Esophagus squamous epithelium (tissue), 4 donors: Measurements from ENCODE around the gene TMEM132D.

ENCODE experiments used
- POLR2A ChIP-seq, 4 donors: fragments of 450-650 bp; IDR thresholded peaks; one replicate each; pipeline ENCODE4 v1.6.1; 2017; ENCODE audit warnings: antibody characterized with exemption in 4 of 4, mild to moderate bottlenecking in 4 of 4, moderate library complexity in 3 of 4
- TF ChIP-seq, protein P1 (sequence below), 6 experiments: fragments of 450-650 bp in 4 of 6; fragments of 200-600 bp in 2 of 6; sonication (generic) in 2 of 6; IDR thresholded peaks; one replicate each; pipeline ENCODE4 v1.5.1; 2016 to 2019; ENCODE audit warnings: antibody characterized with exemption in 6 of 6, mild to moderate bottlenecking in 4 of 6, moderate library complexity in 4 of 6

DNA sequence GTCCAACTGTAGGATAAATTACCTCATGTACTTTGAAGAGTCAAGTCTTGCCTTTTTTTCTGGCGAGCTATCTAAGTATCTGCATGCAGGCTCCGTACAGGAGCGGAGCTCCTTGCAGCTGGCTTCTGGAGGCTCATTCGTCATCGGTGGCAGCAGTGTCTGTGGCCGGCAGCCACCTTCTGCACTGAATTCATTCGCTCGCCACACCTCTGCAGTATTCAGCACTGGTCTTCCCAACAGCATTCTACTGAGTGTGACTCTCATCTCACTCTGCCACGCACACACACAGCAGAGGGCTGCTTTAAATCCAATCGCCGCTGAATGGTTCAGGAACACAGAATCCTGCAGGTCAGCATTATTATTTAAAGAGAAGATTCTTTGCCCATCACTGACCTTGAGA lies 850.6 kb downstream of the TMEM132D start:
- TF ChIP-seq, protein P1, sequence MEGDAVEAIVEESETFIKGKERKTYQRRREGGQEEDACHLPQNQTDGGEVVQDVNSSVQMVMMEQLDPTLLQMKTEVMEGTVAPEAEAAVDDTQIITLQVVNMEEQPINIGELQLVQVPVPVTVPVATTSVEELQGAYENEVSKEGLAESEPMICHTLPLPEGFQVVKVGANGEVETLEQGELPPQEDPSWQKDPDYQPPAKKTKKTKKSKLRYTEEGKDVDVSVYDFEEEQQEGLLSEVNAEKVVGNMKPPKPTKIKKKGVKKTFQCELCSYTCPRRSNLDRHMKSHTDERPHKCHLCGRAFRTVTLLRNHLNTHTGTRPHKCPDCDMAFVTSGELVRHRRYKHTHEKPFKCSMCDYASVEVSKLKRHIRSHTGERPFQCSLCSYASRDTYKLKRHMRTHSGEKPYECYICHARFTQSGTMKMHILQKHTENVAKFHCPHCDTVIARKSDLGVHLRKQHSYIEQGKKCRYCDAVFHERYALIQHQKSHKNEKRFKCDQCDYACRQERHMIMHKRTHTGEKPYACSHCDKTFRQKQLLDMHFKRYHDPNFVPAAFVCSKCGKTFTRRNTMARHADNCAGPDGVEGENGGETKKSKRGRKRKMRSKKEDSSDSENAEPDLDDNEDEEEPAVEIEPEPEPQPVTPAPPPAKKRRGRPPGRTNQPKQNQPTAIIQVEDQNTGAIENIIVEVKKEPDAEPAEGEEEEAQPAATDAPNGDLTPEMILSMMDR (IDR thresholded peaks at IDR 0.05), result no peak
- TF ChIP-seq POLR2A (IDR thresholded peaks at IDR 0.05), result no peak
